HAP-1 (cell line): ENCODE results near the gene UQCRH.
A peak's percentile ranks its signal among the peaks of the same experiment; 100 is the strongest.
"Not testable (repeated sequence)": the region's sequence is repeated elsewhere in the genome, so short reads cannot be mapped to it uniquely, and the experiment has no call there.

Source experiments
- DNase-seq, 2 experiments: peaks; one replicate each; pipeline ENCODE4 v3.0.0-alpha.2; 2016 to 2020; ENCODE audit warnings: low spot score in 2 of 2
- H3K27me3 ChIP-seq: fragments of 250-450 bp; sonication (Bioruptor Pico); 2 replicates; pipeline ENCODE4 v1.5.1; 2020; ENCODE audit warnings: low read depth, mild to moderate bottlenecking, moderate library complexity
- H3K36me3 ChIP-seq: fragments of 250-450 bp; sonication (Bioruptor Pico); replicated peaks from 2 replicates; pipeline ENCODE4 v1.5.1; 2020; ENCODE audit warnings: mild to moderate bottlenecking
- H3K4me1 ChIP-seq: fragments of 250-450 bp; sonication (Bioruptor Pico); 2 replicates; pipeline ENCODE4 v1.5.1; 2020; ENCODE audit warnings: mild to moderate bottlenecking
- H3K4me3 ChIP-seq: fragments of 250-450 bp; sonication (Bioruptor Pico); 2 replicates; pipeline ENCODE4 v1.5.1; 2020; ENCODE audit warnings: mild to moderate bottlenecking, moderate library complexity
- H3K9me3 ChIP-seq: fragments of 250-450 bp; sonication (Bioruptor Pico); 2 replicates; pipeline ENCODE4 v1.5.1; 2020; ENCODE audit warnings: mild to moderate bottlenecking, moderate library complexity
- in situ Hi-C: fragments of 300-500 bp; cut with MboI; formaldehyde crosslinking; loops from 3 replicates; pipeline ENCODE4 v1.14.3; 2020; ENCODE audit warnings: low sequenced_read_pairs, inconsistent platforms, mixed read lengths

The UQCRH gene

GRCh38 chr1:46309401-46310159 is 6.1 kb downstream of the UQCRH start:
- DNase-seq: no peak
- H3K36me3 ChIP-seq: peaks cover 83% of the 10 kb centered on the region

GRCh38 chr1:46310321-46310720 is 6.8 kb downstream of the UQCRH start:
- Histone ChIP-seq H3K4me1 (peaks cover 28% of the 10 kb centered on the region), H3K9me3 (no peaks in the 10 kb centered on the region), H3K4me3 (no peak overlapping the region), H3K27me3 (no peaks in the 10 kb centered on the region), H3K36me3 (peaks cover 86% of the 10 kb centered on the region)
- in situ Hi-C loops: no loop called here
- DNase-seq: no peak

More at GRCh38 chr1:46309401-46310159, 6.1 kb downstream of the UQCRH start:
- Histone ChIP-seq H3K4me3 (no peak overlapping the region), H3K9me3 (no peaks in the 10 kb centered on the region), H3K27me3 (no peaks in the 10 kb centered on the region), H3K4me1 (peaks cover 28% of the 10 kb centered on the region)
- in situ Hi-C loops: no loop called here

DNA sequence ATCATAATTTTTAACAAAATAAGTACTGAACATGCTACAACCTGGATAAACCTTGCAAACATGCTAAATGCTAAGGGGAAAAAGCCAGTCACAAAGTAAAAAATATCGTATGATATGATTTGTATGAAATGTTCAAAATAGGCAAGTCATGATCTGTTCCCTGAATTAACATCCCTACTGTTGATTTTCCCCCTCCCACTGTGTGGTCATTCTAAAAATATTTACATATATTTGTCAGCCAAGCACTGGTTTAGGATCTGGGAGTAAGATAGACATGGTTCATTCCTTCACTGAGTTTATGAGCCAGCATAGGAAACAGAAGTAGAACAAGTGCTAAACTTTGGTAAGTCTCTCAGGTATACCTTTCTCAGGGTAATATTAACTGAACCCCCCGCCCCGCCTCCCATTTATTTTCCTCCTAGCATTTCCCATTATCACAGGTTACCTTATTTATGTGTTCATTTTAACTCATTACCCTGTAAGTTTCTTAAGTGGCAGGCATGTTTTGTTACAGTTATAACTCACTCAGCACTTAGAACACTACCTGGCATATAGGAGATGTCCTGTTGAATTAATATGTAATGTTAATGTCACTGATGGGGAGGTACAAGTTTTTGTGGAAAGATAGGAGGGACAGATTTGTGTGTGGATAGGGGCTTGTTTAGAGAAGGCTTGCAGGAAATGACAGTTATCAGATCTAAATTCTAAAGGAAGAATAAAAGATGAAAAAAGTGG is 12.3 kb downstream of the UQCRH start:
- Histone ChIP-seq H3K27me3 (no peaks in the 10 kb centered on the region), H3K36me3 (peaks cover 65% of the 10 kb centered on the region), H3K4me3 (no peak overlapping the region), H3K9me3 (no peaks in the 10 kb centered on the region), H3K4me1 (peaks cover 4% of the 10 kb centered on the region)
- in situ Hi-C loops: no loop called here
- no peak for DNase-seq

- in situ Hi-C loops: no loop called here
- Histone ChIP-seq H3K4me3 (no peak overlapping the region), H3K36me3 (peaks cover 50% of the 10 kb centered on the region), H3K4me1 (peaks cover 4% of the 10 kb centered on the region), H3K9me3 (no peaks in the 10 kb centered on the region), H3K27me3 (no peaks in the 10 kb centered on the region)
- no peak for DNase-seq
Observed at GRCh38 chr1:46317323-46317722, 13.8 kb downstream of the UQCRH start.

DNA sequence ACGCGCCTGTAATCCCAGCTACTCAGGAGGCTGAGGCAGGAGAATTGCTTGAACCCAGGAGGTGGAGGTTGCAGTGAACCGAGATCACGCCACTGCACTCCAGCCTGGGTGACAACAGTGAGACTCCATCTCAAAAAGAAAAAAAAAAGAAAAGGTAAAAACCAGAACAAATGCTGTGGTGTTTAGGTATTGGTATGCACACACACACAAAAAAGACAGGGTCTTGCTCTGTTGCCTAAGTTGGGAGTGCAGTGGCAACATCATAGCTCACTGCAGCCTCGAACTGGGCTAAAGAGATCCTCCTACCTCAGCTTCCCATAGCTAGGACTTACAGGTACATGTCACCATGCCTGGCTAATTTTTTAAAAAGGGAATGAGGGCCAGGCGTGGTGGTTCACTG is 15.8 kb downstream of the UQCRH start:
- H3K36me3 ChIP-seq: peaks cover 32% of the 10 kb centered on the region
- in situ Hi-C loops, H3K27me3 ChIP-seq, H3K9me3 ChIP-seq, H3K4me1 ChIP-seq, DNase-seq, H3K4me3 ChIP-seq: not testable (repeated sequence)

DNA sequence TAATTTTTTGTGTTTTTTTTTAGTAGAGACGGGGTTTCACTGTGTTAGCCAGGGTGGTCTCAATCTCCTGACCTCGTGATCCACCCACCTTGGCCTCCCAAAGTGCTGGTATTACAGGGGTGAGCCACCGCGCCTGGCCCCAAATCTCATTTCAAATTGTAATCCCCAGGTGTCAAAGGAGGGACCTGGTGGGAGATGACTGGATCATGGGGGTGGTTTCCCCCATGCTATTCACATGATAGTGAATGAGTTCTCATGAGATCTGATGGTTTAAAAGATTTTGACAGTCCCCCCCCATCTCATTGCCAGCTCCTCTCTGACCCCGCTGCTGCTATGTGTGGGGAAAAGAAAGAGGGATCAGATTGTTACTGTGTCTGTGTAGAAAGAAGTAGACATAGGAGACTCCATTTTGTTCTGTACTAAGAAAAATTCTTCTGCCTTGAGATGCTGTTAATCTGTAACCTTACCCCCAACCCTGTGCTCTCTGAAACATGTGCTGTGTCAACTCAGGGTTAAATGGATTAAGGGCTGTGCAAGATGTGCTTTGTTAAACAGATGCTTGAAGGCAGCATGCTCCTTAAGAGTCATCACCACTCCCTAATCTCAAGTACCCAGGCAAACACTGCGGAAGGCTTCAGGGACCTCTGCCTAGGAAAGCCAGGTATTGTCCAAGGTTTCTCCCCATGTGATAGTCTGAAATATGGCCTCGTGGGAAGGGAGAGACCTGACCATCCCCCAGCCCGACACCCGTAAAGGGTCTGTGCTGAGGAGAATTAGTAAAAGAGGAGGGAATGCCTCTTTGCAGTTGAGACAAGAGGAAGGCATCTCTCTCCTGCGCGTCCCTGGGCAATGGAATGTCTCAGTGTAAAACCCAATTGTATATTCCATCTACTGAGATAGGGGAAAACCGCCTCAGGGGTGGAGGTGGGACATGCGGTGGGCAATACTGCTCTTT is 16.7 kb downstream of the UQCRH start:
- H3K4me3 ChIP-seq, H3K27me3 ChIP-seq, H3K9me3 ChIP-seq, in situ Hi-C loops, H3K4me1 ChIP-seq: not testable (repeated sequence)
- peak in 1 of 2 experiments; percentile 51 for DNase-seq
- H3K36me3 ChIP-seq: peaks cover 23% of the 10 kb centered on the region

- H3K4me1 ChIP-seq, H3K9me3 ChIP-seq, H3K36me3 ChIP-seq, DNase-seq, in situ Hi-C loops, H3K4me3 ChIP-seq, H3K27me3 ChIP-seq: not testable (repeated sequence)
Observed at GRCh38 chr1:46322191-46322590, 18.7 kb downstream of the UQCRH start.

- H3K27me3 ChIP-seq, DNase-seq, H3K9me3 ChIP-seq, in situ Hi-C loops, H3K36me3 ChIP-seq, H3K4me1 ChIP-seq, H3K4me3 ChIP-seq: not testable (repeated sequence)
Observed at GRCh38 chr1:46325285-46326076, 22.0 kb downstream of the UQCRH start.

DNA sequence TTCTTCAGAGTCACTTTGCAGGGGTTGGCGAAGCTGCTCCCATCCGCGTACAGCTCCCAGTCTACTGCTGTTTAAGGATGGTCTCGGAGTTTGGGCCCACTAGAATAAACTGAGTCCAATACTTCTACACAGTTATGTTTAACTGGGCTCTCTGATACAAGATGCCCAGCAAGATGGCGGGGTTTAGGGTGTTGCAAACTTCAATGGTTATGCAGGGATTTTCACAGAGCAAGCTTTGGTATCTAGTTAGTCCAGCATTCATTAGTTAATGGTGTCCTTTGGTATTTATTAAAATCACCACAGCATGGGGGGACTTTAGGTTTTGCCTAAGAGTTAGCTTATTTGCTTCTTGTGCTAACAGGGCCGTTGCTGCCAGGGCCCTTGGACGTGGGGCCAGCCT is 24.7 kb downstream of the UQCRH start:
- H3K9me3 ChIP-seq, in situ Hi-C loops, DNase-seq, H3K36me3 ChIP-seq, H3K4me3 ChIP-seq, H3K4me1 ChIP-seq, H3K27me3 ChIP-seq: not testable (repeated sequence)

DNA sequence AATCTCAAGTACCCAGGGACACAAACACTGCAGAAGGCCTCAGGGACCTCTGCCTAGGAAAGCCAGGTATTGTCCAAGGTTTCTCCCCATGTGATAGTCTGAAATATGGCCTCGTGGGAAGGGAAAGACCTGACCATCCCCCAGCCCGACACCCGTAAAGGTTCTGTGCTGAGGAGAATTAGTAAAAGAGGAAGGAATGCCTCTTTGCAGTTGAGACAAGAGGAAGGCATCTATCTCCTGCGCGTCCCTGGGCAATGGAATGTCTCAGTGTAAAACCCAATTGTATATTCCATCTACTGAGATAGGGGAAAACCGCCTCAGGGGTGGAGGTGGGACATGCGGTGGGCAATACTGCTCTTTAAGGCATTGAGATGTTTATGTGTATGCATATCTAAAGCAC is 26.3 kb downstream of the UQCRH start:
- H3K36me3 ChIP-seq, H3K4me3 ChIP-seq, H3K27me3 ChIP-seq, in situ Hi-C loops, H3K4me1 ChIP-seq, H3K9me3 ChIP-seq, DNase-seq: not testable (repeated sequence)

GRCh38 chr1:46330381-46330780 is 26.9 kb downstream of the UQCRH start:
- not testable (repeated sequence) for H3K4me3 ChIP-seq

DNA sequence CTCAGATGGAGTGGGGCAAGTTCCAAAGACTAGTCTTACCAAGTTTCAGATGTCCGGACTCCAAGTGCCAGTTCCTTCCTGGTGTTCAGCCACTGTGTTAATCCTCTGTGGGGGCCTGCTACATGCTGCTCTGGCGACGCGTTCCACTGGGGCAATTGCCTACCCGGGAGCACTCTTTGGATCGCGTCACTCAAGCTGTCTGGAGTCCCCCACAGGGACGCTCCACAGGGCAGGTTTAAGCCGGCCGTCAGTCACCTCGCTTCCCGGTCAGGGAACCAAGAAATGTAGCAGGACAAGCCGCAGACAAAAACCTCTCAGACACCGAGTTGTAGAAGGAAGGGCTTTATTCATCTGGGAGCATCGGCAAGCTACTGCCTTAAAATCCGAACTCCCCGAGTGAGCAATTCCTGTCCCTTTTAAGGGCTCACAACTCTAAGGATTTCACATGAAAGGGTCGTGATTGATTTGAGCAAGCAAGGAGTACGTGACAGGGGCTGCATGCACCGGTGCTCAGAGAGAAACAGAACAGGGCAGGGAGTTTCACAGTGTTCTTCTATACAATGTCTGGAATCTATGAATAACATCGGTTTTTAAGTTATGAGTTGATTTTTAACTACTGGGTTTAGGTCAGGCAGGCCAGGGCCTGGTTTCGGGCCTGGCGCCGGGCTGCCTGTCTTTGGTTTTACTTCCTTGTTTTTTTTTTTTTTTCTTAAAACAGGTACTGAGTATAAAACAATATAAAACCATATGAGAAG is 28.5 kb downstream of the UQCRH start:
- H3K27me3 ChIP-seq, in situ Hi-C loops, H3K4me3 ChIP-seq, DNase-seq, H3K9me3 ChIP-seq, H3K36me3 ChIP-seq, H3K4me1 ChIP-seq: not testable (repeated sequence)

More at GRCh38 chr1:46330381-46330780, 26.9 kb downstream of the UQCRH start:
- H3K36me3 ChIP-seq, in situ Hi-C loops, H3K27me3 ChIP-seq, H3K9me3 ChIP-seq, DNase-seq, H3K4me1 ChIP-seq: not testable (repeated sequence)
